GM23338 (cell line): Measurements from ENCODE around the gene RPL37A.

Experiments used
- CTCF ChIP-seq, 2 experiments: fragments of 200-600 bp in 1 of 2; sonication (generic) in 1 of 2; conservative IDR thresholded peaks; 2 replicates each; pipeline versions ENCODE4 v1.5.1 to v1.6.1; 2016 to 2017; ENCODE audit warnings: antibody characterized with exemption in 2 of 2, low read depth in 2 of 2, mild to moderate bottlenecking in 2 of 2, moderate library complexity in 1 of 2
- EZH2 ChIP-seq: fragments of 200-600 bp; sonication (generic); IDR thresholded peaks from one replicate; pipeline ENCODE4 v1.8.0; 2017; ENCODE audit warnings: antibody characterized with exemption, mild to moderate bottlenecking, low read depth; ENCODE audit not compliant: unreplicated experiment
- NANOG ChIP-seq: IDR thresholded peaks from 2 replicates; pipeline ENCODE4 v1.6.1; 2016; ENCODE audit warnings: antibody characterized with exemption, borderline replicate concordance
- POLR2AphosphoS5 ChIP-seq: IDR thresholded peaks from 2 replicates; pipeline ENCODE4 v1.6.1; 2016; ENCODE audit warnings: antibody characterized with exemption, low read depth
- TF ChIP-seq, protein P1 (sequence below): IDR thresholded peaks from one replicate; pipeline ENCODE4 v1.6.1; 2018; ENCODE audit warnings: antibody characterized with exemption; ENCODE audit not compliant: unreplicated experiment

- no peak for TF ChIP-seq EZH2
- TF ChIP-seq CTCF (conservative IDR thresholded peaks at IDR 0.05; ENCODE audit: low read depth in 2 of 2): no peak
- TF ChIP-seq, protein P1, sequence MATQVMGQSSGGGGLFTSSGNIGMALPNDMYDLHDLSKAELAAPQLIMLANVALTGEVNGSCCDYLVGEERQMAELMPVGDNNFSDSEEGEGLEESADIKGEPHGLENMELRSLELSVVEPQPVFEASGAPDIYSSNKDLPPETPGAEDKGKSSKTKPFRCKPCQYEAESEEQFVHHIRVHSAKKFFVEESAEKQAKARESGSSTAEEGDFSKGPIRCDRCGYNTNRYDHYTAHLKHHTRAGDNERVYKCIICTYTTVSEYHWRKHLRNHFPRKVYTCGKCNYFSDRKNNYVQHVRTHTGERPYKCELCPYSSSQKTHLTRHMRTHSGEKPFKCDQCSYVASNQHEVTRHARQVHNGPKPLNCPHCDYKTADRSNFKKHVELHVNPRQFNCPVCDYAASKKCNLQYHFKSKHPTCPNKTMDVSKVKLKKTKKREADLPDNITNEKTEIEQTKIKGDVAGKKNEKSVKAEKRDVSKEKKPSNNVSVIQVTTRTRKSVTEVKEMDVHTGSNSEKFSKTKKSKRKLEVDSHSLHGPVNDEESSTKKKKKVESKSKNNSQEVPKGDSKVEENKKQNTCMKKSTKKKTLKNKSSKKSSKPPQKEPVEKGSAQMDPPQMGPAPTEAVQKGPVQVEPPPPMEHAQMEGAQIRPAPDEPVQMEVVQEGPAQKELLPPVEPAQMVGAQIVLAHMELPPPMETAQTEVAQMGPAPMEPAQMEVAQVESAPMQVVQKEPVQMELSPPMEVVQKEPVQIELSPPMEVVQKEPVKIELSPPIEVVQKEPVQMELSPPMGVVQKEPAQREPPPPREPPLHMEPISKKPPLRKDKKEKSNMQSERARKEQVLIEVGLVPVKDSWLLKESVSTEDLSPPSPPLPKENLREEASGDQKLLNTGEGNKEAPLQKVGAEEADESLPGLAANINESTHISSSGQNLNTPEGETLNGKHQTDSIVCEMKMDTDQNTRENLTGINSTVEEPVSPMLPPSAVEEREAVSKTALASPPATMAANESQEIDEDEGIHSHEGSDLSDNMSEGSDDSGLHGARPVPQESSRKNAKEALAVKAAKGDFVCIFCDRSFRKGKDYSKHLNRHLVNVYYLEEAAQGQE: no peak
- TF ChIP-seq NANOG: no peak
- no peak for TF ChIP-seq POLR2AphosphoS5
Observed at GRCh38 chr2:216474925-216475670, 23.5 kb upstream of the RPL37A start.
